ENCODE data around the gene SLC6A6. TPM values are rescaled to one million over a fixed set of nuclear protein-coding genes. Genes with fewer than 3 reads are reported as not detected.

The SLC6A6 gene
- total RNA-seq, 1 donor from 2014 or later: 32.9 TPM

DNA sequence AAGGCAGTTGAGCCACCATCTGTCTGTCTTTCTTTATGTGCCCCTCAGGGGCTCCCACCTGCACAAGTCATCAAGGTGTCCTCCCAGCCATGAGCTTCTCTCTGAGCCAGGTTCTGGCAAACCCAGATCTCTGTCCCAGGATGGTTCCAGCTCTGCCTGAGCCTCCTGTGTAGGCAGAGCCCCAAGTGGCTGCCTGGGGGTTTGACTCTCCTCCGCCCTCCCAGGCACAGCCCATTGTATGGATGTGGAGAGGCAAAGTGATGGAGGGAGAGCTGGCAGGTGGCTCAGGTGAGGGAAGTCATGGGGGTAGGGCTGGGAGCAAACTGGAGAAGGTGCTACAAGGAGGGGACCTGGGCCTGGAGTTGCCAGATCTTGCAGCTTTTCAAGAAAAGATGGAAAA is 80.9 kb downstream of the SLC6A6 start:
- Histone ChIP-seq H2AFZ (replicated peaks) (no peak overlapping the region), H3K9me3 (ENCODE audit: low read depth) (no peaks in the 10 kb centered on the region), H3K4me1 (no peaks in the 10 kb centered on the region), H3K36me3 (no peaks in the 10 kb centered on the region), H3K27ac (no peak overlapping the region), H3K4me3 (no peak overlapping the region), H3K9ac (no peak overlapping the region), H3F3A (ENCODE audit: low read depth) (no peaks in the 10 kb centered on the region), H3K4me2 (no peak overlapping the region), H4K20me1 (ENCODE audit: low read depth) (no peaks in the 10 kb centered on the region), H3K79me2 (ENCODE audit: low read depth) (no peaks in the 10 kb centered on the region), H3K27me3 (no peaks in the 10 kb centered on the region)
- DNase-seq (ENCODE audit: low spot score): no peak
- Mint-ChIP-seq H3K4me3 (no peak overlapping the region), H3K9me3 (no peaks in the 10 kb centered on the region), H3K27me3 (ENCODE audit: insufficient read depth, low read depth) (peaks cover 2% of the 10 kb centered on the region), H3K4me1 (no peaks in the 10 kb centered on the region), H3K36me3 (peaks cover 9% of the 10 kb centered on the region), H3K27ac (no peak overlapping the region)
- no peak for TF ChIP-seq EZH2 (IDR thresholded peaks at IDR 0.05)
- TF ChIP-seq, protein P1, sequence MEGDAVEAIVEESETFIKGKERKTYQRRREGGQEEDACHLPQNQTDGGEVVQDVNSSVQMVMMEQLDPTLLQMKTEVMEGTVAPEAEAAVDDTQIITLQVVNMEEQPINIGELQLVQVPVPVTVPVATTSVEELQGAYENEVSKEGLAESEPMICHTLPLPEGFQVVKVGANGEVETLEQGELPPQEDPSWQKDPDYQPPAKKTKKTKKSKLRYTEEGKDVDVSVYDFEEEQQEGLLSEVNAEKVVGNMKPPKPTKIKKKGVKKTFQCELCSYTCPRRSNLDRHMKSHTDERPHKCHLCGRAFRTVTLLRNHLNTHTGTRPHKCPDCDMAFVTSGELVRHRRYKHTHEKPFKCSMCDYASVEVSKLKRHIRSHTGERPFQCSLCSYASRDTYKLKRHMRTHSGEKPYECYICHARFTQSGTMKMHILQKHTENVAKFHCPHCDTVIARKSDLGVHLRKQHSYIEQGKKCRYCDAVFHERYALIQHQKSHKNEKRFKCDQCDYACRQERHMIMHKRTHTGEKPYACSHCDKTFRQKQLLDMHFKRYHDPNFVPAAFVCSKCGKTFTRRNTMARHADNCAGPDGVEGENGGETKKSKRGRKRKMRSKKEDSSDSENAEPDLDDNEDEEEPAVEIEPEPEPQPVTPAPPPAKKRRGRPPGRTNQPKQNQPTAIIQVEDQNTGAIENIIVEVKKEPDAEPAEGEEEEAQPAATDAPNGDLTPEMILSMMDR (IDR thresholded peaks at IDR 0.05): no peak
- TF ChIP-seq EZH2phosphoT487 (IDR thresholded peaks at IDR 0.05): no peak

DNA sequence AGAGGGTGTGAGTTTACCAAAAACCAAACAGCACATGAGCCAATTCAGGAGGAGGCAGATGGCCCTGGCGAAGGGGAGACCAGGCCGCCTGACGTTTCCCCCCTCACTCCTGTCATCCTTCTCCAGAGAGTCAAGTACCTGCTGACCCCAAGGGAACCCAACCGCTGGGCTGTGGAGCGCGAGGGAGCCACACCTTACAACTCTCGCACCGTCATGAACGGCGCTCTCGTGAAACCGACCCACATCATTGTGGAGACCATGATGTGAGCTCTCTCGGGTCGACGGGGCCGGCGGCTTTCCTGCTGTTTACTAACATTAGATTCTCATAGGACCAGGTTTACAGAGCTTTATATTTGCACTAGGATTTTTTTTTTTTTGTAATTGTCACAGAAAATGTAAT is 82.3 kb downstream of the SLC6A6 start:
- no peak overlapping the region for H3K4me3 ChIP-seq
- TF ChIP-seq, protein P1 (IDR thresholded peaks at IDR 0.05): no peak
- no peak for TF ChIP-seq EZH2 (IDR thresholded peaks at IDR 0.05)
- TF ChIP-seq EZH2phosphoT487 (IDR thresholded peaks at IDR 0.05): no peak
- H2AFZ ChIP-seq (replicated peaks): no peak overlapping the region
- Mint-ChIP-seq H3K9me3 (no peaks in the 10 kb centered on the region), H3K27me3 (ENCODE audit: insufficient read depth, low read depth) (no peaks in the 10 kb centered on the region), H3K36me3 (peaks cover 7% of the 10 kb centered on the region), H3K4me3 (no peak overlapping the region), H3K27ac (no peak overlapping the region), H3K4me1 (no peaks in the 10 kb centered on the region)
- H3F3A ChIP-seq (ENCODE audit: low read depth): no peaks in the 10 kb centered on the region
- no peak overlapping the region for H3K9ac ChIP-seq
- no peaks in the 10 kb centered on the region for H3K4me1 ChIP-seq
- H3K79me2 ChIP-seq (ENCODE audit: low read depth): no peaks in the 10 kb centered on the region
- no peak for DNase-seq (ENCODE audit: low spot score)
- H3K9me3 ChIP-seq (ENCODE audit: low read depth): no peaks in the 10 kb centered on the region
- no peaks in the 10 kb centered on the region for H3K27me3 ChIP-seq
- H4K20me1 ChIP-seq (ENCODE audit: low read depth): no peaks in the 10 kb centered on the region
- no peak overlapping the region for H3K4me2 ChIP-seq
- H3K27ac ChIP-seq: no peak overlapping the region
- no peaks in the 10 kb centered on the region for H3K36me3 ChIP-seq

DNA sequence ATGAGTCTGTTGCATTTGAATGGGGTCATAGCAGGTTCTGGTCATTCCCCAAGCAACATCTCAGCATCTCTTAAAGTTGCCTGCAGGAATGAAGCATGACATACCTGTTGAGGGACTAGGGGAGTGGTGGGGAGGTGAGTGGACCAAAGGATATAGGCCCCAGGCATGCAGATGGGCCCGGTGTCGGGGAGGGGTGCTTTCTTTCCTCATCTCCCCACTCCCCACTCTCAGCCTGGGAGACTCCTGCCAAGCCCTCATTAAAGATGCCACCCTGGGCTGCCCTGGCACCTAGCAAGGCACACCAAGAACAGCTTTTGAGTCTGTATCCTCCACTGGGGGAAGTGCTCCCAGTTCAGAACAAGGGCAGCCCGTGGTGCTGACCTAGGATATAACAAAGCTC is 83.6 kb downstream of the SLC6A6 start:
- no peak overlapping the region for H3K4me3 ChIP-seq
- H2AFZ ChIP-seq (replicated peaks): no peak overlapping the region
- H4K20me1 ChIP-seq (ENCODE audit: low read depth): no peaks in the 10 kb centered on the region
- H3K36me3 ChIP-seq: no peaks in the 10 kb centered on the region
- H3K4me1 ChIP-seq: no peaks in the 10 kb centered on the region
- no peak overlapping the region for H3K27ac ChIP-seq
- H3K9me3 ChIP-seq (ENCODE audit: low read depth): no peaks in the 10 kb centered on the region
- Mint-ChIP-seq H3K4me3 (no peak overlapping the region), H3K36me3 (peaks cover 7% of the 10 kb centered on the region), H3K27ac (no peak overlapping the region), H3K4me1 (no peaks in the 10 kb centered on the region), H3K27me3 (ENCODE audit: insufficient read depth, low read depth) (no peaks in the 10 kb centered on the region), H3K9me3 (no peaks in the 10 kb centered on the region)
- no peaks in the 10 kb centered on the region for H3F3A ChIP-seq (ENCODE audit: low read depth)
- TF ChIP-seq, protein P1 (IDR thresholded peaks at IDR 0.05): no peak
- TF ChIP-seq EZH2 (IDR thresholded peaks at IDR 0.05) (no peak), EZH2phosphoT487 (IDR thresholded peaks at IDR 0.05) (no peak)
- H3K27me3 ChIP-seq: no peaks in the 10 kb centered on the region
- no peaks in the 10 kb centered on the region for H3K79me2 ChIP-seq (ENCODE audit: low read depth)
- no peak overlapping the region for H3K9ac ChIP-seq
- H3K4me2 ChIP-seq: no peak overlapping the region
- DNase-seq (ENCODE audit: low spot score): no peak

Measured in neural progenitor cell (in vitro differentiated cells).